HepG2 (cell line): ENCODE measurements around the gene HLA-DRB1.

Source experiments
- CBX1 ChIP-seq: IDR thresholded peaks from one replicate; pipeline ENCODE4 v1.6.1; 2016; ENCODE audit warnings: antibody characterized with exemption, low read depth
- CSRNP1 ChIP-seq: sonication (generic); formaldehyde crosslinking; IDR thresholded peaks from 2 replicates; pipeline ENCODE4 v1.8.1; 2023; ENCODE audit warnings: mild to moderate bottlenecking, missing genetic modification reagents
- ELK4 ChIP-seq: sonication (generic); formaldehyde crosslinking; IDR thresholded peaks from 2 replicates; pipeline ENCODE4 v1.9.0; 2021; ENCODE audit warnings: missing genetic modification reagents, borderline replicate concordance
- POLR2AphosphoS5 ChIP-seq: IDR thresholded peaks from 2 replicates; pipeline ENCODE4 v1.6.1; 2012; ENCODE audit warnings: low read depth, low read length
- RAD21 ChIP-seq: fragments of 450-650 bp; formaldehyde crosslinking; IDR thresholded peaks from 2 replicates; pipeline ENCODE4 v1.5.0; 2020; ENCODE audit warnings: mild to moderate bottlenecking
- SIN3B ChIP-seq: fragments of 150-350 bp; IDR thresholded peaks from 2 replicates; pipeline ENCODE4 v1.6.1; 2014; ENCODE audit warnings: low read length
- SNAPC2 ChIP-seq: sonication (generic); formaldehyde crosslinking; IDR thresholded peaks from 2 replicates; pipeline ENCODE4 v1.8.1; 2022; ENCODE audit warnings: mild to moderate bottlenecking, missing genetic modification reagents
- SP2 ChIP-seq: sonication (generic); formaldehyde crosslinking; IDR thresholded peaks from 2 replicates; pipeline ENCODE4 v1.5.1; 2020; ENCODE audit warnings: mild to moderate bottlenecking, missing genetic modification reagents
- STAT6 ChIP-seq: sonication (generic); formaldehyde crosslinking; IDR thresholded peaks from 2 replicates; pipeline ENCODE4 v1.4.0; 2020; ENCODE audit warnings: missing genetic modification reagents, mild to moderate bottlenecking, borderline replicate concordance
- TFE3 ChIP-seq: IDR thresholded peaks from 2 replicates; pipeline ENCODE4 v1.6.1; 2016
- ZMYM2 ChIP-seq: sonication (generic); formaldehyde crosslinking; IDR thresholded peaks from 2 replicates; pipeline ENCODE4 v1.8.0; 2022; ENCODE audit warnings: mild to moderate bottlenecking, missing genetic modification reagents
- ZNF138 ChIP-seq: sonication (generic); formaldehyde crosslinking; IDR thresholded peaks from 2 replicates; pipeline ENCODE4 v1.5.0; 2020; ENCODE audit warnings: mild to moderate bottlenecking, low read depth, missing genetic modification reagents
- TF ChIP-seq, protein P1 (sequence below), 2 experiments: sonication (generic) in 1 of 2; formaldehyde crosslinking in 1 of 2; IDR thresholded peaks; 2 replicates each; pipeline versions ENCODE4 v1.5.1 to v1.6.1; 2011 to 2020; ENCODE audit warnings: borderline replicate concordance in 1 of 2, low read depth in 1 of 2, low read length in 1 of 2, mild to moderate bottlenecking in 1 of 2, missing genetic modification reagents in 1 of 2, moderate library complexity in 1 of 2

- no peak for TF ChIP-seq ZNF138 (CRISPR knock-in tag)
- no peak for TF ChIP-seq SIN3B
- no peak for TF ChIP-seq RAD21 (CRISPR knock-in tag)
- TF ChIP-seq SP2 (CRISPR knock-in tag) = no peak
- TF ChIP-seq POLR2AphosphoS5 = no peak
- TF ChIP-seq CBX1 = no peak
- TF ChIP-seq SNAPC2 (CRISPR knock-in tag) = no peak
- TF ChIP-seq, protein P1, sequence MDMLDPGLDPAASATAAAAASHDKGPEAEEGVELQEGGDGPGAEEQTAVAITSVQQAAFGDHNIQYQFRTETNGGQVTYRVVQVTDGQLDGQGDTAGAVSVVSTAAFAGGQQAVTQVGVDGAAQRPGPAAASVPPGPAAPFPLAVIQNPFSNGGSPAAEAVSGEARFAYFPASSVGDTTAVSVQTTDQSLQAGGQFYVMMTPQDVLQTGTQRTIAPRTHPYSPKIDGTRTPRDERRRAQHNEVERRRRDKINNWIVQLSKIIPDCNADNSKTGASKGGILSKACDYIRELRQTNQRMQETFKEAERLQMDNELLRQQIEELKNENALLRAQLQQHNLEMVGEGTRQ (IDR thresholded peaks at IDR 0.05; ENCODE audit: low read depth, low read length) = no peak
- TF ChIP-seq, protein P1 (CRISPR knock-in tag; IDR thresholded peaks at IDR 0.05; ENCODE audit: borderline replicate concordance) = no peak
- no peak for TF ChIP-seq TFE3 (CRISPR knock-in tag)
- TF ChIP-seq CSRNP1 = no peak
- TF ChIP-seq ELK4 = no peak
- TF ChIP-seq ZMYM2 (CRISPR knock-in tag) = no peak
- TF ChIP-seq STAT6 (CRISPR knock-in tag) = no peak
Observed at GRCh38 chr6:32553037-32553742, 36.5 kb downstream of the HLA-DRB1 start.
